ENCODE results near the gene ALB.

ALB gene

GRCh38 chr4:73409012-73409862 is 5.2 kb downstream of the ALB start:
- no peaks in the 10 kb centered on the region for H3K36me3 ChIP-seq (ENCODE audit: control insufficient read depth, insufficient read depth, low read length)
- H3K4me1 ChIP-seq: no peaks in the 10 kb centered on the region
- no peak overlapping the region for H3K27ac ChIP-seq
- H3K79me2 ChIP-seq: no peaks in the 10 kb centered on the region
- no peaks in the 10 kb centered on the region for H3K27me3 ChIP-seq (ENCODE audit: control insufficient read depth, insufficient read depth, low read length)
- no peak for TF ChIP-seq CTCF (IDR thresholded peaks at IDR 0.05)
- no peak overlapping the region for H3K4me2 ChIP-seq (ENCODE audit: low read length)
- H3K4me3 ChIP-seq (ENCODE audit: low read depth, low read length): no peak overlapping the region
- H3K9me3 ChIP-seq (ENCODE audit: control insufficient read depth, low read length): no peaks in the 10 kb centered on the region
- H3K9ac ChIP-seq: no peak overlapping the region
- no peak overlapping the region for H2AFZ ChIP-seq

- TF ChIP-seq CTCF (IDR thresholded peaks at IDR 0.05): no peak
- no peaks in the 10 kb centered on the region for H3K79me2 ChIP-seq
- no peaks in the 10 kb centered on the region for H3K36me3 ChIP-seq (ENCODE audit: control insufficient read depth, insufficient read depth, low read length)
- no peak overlapping the region for H2AFZ ChIP-seq
- H3K4me3 ChIP-seq (ENCODE audit: low read depth, low read length): no peak overlapping the region
- H3K4me2 ChIP-seq (ENCODE audit: low read length): no peak overlapping the region
- no peaks in the 10 kb centered on the region for H3K4me1 ChIP-seq
- no peak overlapping the region for H3K27ac ChIP-seq
- no peaks in the 10 kb centered on the region for H3K9me3 ChIP-seq (ENCODE audit: control insufficient read depth, low read length)
- no peak overlapping the region for H3K9ac ChIP-seq
- no peaks in the 10 kb centered on the region for H3K27me3 ChIP-seq (ENCODE audit: control insufficient read depth, insufficient read depth, low read length)
Measured at GRCh38 chr4:73409978-73410548, 6.0 kb downstream of the ALB start.

GRCh38 chr4:73410916-73411730 is 7.0 kb downstream of the ALB start:
- Histone ChIP-seq H3K79me2 (no peaks in the 10 kb centered on the region), H3K4me2 (ENCODE audit: low read length) (no peak overlapping the region), H3K9ac (no peak overlapping the region), H3K27ac (no peak overlapping the region), H3K4me1 (no peaks in the 10 kb centered on the region), H3K4me3 (ENCODE audit: low read depth, low read length) (no peak overlapping the region), H3K27me3 (ENCODE audit: control insufficient read depth, insufficient read depth, low read length) (no peaks in the 10 kb centered on the region), H2AFZ (no peak overlapping the region), H3K9me3 (ENCODE audit: control insufficient read depth, low read length) (no peaks in the 10 kb centered on the region), H3K36me3 (ENCODE audit: control insufficient read depth, insufficient read depth, low read length) (no peaks in the 10 kb centered on the region)
- no peak for TF ChIP-seq CTCF (IDR thresholded peaks at IDR 0.05)

- TF ChIP-seq CTCF (IDR thresholded peaks at IDR 0.05): no peak
- no peaks in the 10 kb centered on the region for H3K9me3 ChIP-seq (ENCODE audit: control insufficient read depth, low read length)
Measured at GRCh38 chr4:73411731-73412414, 7.8 kb downstream of the ALB start.

More at GRCh38 chr4:73411731-73412414, 7.8 kb downstream of the ALB start:
- Histone ChIP-seq H3K79me2 (no peaks in the 10 kb centered on the region), H3K4me3 (ENCODE audit: low read depth, low read length) (no peak overlapping the region), H3K36me3 (ENCODE audit: control insufficient read depth, insufficient read depth, low read length) (no peaks in the 10 kb centered on the region), H3K4me2 (ENCODE audit: low read length) (no peak overlapping the region), H3K4me1 (no peaks in the 10 kb centered on the region), H3K27ac (no peak overlapping the region), H3K27me3 (ENCODE audit: control insufficient read depth, insufficient read depth, low read length) (no peaks in the 10 kb centered on the region), H2AFZ (no peak overlapping the region), H3K9ac (no peak overlapping the region)
